ENCODE measurements around the gene LHFPL2. TPM values are rescaled to one million over a fixed set of nuclear protein-coding genes. Genes with fewer than 3 reads are reported as not detected.

The LHFPL2 gene
- total RNA-seq, 1 experiment from 2014 or later = 43.6 TPM

DNA sequence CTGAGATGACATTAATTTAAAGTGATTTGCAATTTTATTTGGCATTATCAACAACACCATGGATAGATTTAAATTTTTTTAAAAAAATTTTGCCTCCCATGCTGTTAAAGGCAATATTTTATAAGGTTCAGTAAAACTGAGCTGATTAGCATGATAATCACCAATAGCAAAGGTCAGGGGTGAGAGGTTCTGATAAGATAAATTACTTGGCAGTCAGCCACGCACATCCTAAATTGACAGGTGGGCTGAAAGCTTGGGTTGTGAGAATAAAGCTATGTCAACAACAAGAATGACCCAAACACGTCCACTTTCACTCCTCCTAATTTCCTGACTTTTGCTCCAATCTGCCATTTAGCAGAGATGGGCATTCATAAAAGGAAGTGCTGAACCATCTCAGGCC, 127.1 kb downstream of the LHFPL2 start:
- H3K36me3 Mint-ChIP-seq (ENCODE audit: insufficient read depth, unreplicated experiment) = peaks cover 6% of the 10 kb centered on the region
- no peak overlapping the region for H3K27ac Mint-ChIP-seq (ENCODE audit: unreplicated experiment)
- CTCF ChIA-PET = no interaction called here
- intact Hi-C loops (cut with micrococcal nuclease; ENCODE audit: unreplicated experiment) = no loop called here
- H3K4me3 Mint-ChIP-seq (ENCODE audit: low read depth, unreplicated experiment) = no peak overlapping the region
- no peak for TF ChIP-seq CTCF (IDR thresholded peaks at IDR 0.05; ENCODE audit: unreplicated experiment)
- no TSS peak for BruUV-seq (replicated peaks)
- H3K27me3 Mint-ChIP-seq (ENCODE audit: unreplicated experiment) = no peaks in the 10 kb centered on the region
- peaks cover 41% of the 10 kb centered on the region for H3K4me1 Mint-ChIP-seq (ENCODE audit: low read depth, unreplicated experiment)
- DNase-seq = no peak
- peaks cover 2% of the 10 kb centered on the region for H3K9me3 Mint-ChIP-seq (ENCODE audit: low read depth, unreplicated experiment)

DNA sequence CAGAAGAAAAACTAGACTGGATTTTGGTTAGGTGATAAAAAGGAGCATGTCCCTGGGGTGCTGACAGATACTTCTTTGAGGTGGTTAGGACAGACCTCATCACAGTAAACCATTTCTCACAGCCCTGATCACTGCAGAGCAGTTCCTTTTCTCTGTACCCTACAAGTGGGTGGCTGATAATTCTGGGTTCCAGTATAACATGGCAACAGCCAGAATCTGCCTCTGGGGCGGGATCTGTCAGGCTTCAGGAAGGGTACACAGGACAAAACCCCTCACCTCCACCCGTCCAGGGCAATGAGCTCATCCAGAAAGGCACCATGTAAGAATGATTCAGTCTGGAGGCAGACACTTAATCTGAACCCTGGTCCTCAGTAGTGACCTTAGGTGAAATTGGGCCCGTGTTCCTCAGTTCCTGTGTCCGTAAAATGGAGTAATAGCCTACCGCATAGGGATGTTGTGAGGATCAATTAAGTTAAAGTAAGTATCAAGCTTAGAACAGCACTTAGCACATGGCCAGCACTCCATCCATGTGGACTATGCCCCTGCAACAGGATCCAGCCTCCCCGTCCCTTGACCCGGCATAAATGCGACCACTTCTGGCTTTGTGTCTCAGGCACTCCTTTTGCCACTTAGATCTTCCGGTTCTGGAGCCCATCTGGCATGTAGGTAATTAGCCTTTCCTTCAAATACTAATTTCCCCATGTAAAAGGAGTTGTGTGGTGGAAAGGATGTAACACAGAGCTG, 129.2 kb downstream of the LHFPL2 start:
- CTCF ChIA-PET = interaction anchor here (0.5 to 2.0 kb wide), 2 partner anchors 11 to 1210 kb away, joined by 3 to 7 read pairs; no protein-coding TSS in a partner anchor
- Mint-ChIP-seq H3K9me3 (ENCODE audit: low read depth, unreplicated experiment) (peaks cover 2% of the 10 kb centered on the region), H3K27ac (ENCODE audit: unreplicated experiment) (peak overlapping the region; percentile 16), H3K4me1 (ENCODE audit: low read depth, unreplicated experiment) (peaks cover 48% of the 10 kb centered on the region), H3K36me3 (ENCODE audit: insufficient read depth, unreplicated experiment) (peaks cover 6% of the 10 kb centered on the region), H3K4me3 (ENCODE audit: low read depth, unreplicated experiment) (no peak overlapping the region), H3K27me3 (ENCODE audit: unreplicated experiment) (no peaks in the 10 kb centered on the region)
- TF ChIP-seq CTCF (IDR thresholded peaks at IDR 0.05; ENCODE audit: unreplicated experiment) = no peak
- no peak for DNase-seq
- no TSS peak for BruUV-seq (replicated peaks)
- intact Hi-C loops (cut with micrococcal nuclease; ENCODE audit: unreplicated experiment) = loop anchor here (5.0 kb wide), 1 partner anchor 52 kb away; no protein-coding TSS in a partner anchor

GRCh38 chr5:78518365-78519197, 130.0 kb downstream of the LHFPL2 start:
- H3K4me3 Mint-ChIP-seq (ENCODE audit: low read depth, unreplicated experiment) = peak overlapping the region; percentile 22
- H3K27ac Mint-ChIP-seq (ENCODE audit: unreplicated experiment) = peak overlapping the region; percentile 16
- H3K36me3 Mint-ChIP-seq (ENCODE audit: insufficient read depth, unreplicated experiment) = peaks cover 6% of the 10 kb centered on the region
- no TSS peak for BruUV-seq (replicated peaks)
- TF ChIP-seq CTCF (IDR thresholded peaks at IDR 0.05; ENCODE audit: unreplicated experiment) = no peak
- CTCF ChIA-PET = interaction anchor here (2.0 kb wide), 1 partner anchor 10 kb away, joined by 7 read pairs; no protein-coding TSS in a partner anchor
- peak; percentile 79 for DNase-seq
- peaks cover 2% of the 10 kb centered on the region for H3K9me3 Mint-ChIP-seq (ENCODE audit: low read depth, unreplicated experiment)
- intact Hi-C loops (cut with micrococcal nuclease; ENCODE audit: unreplicated experiment) = loop anchor here (5.0 kb wide), 1 partner anchor 51 kb away; no protein-coding TSS in a partner anchor
- peaks cover 48% of the 10 kb centered on the region for H3K4me1 Mint-ChIP-seq (ENCODE audit: low read depth, unreplicated experiment)
- H3K27me3 Mint-ChIP-seq (ENCODE audit: unreplicated experiment) = no peaks in the 10 kb centered on the region

DNA sequence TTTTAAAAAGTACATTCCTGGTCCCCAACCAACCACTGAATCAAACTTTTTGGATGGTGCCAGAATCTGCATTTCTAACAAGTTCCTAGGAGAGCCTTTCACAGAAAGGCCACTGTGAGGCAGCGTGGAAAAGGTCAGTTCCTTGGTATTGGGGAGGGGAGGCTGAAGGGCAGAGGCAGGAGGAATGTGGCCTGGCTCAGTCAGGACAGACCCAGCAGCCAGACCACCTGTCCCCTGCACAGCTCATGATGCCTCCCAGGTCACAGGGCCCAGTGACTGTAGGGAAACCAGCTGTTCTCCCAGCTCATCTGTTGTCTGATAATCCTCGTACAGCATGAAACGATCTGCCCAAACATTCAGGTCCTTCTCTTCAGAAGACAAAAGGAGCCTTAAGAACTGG, 132.9 kb downstream of the LHFPL2 start:
- no peak overlapping the region for H3K27ac Mint-ChIP-seq (ENCODE audit: unreplicated experiment)

More for the DNA sequence above, 132.9 kb downstream of the LHFPL2 start:
- CTCF ChIA-PET = interaction anchor here (1.1 kb wide), 1 partner anchor 11 kb away, joined by 3 read pairs; no protein-coding TSS in a partner anchor
- no peak for TF ChIP-seq CTCF (IDR thresholded peaks at IDR 0.05; ENCODE audit: unreplicated experiment)
- Mint-ChIP-seq H3K4me1 (ENCODE audit: low read depth, unreplicated experiment) (peaks cover 56% of the 10 kb centered on the region), H3K27me3 (ENCODE audit: unreplicated experiment) (no peaks in the 10 kb centered on the region), H3K9me3 (ENCODE audit: low read depth, unreplicated experiment) (peaks cover 2% of the 10 kb centered on the region), H3K36me3 (ENCODE audit: insufficient read depth, unreplicated experiment) (peaks cover 6% of the 10 kb centered on the region), H3K4me3 (ENCODE audit: low read depth, unreplicated experiment) (no peak overlapping the region)
- BruUV-seq (replicated peaks) = no TSS peak
- intact Hi-C loops (cut with micrococcal nuclease; ENCODE audit: unreplicated experiment) = loop anchor here (5.0 kb wide), 1 partner anchor 48 kb away; no protein-coding TSS in a partner anchor
- no peak for DNase-seq

Measured in Calu3 (cell line).